ENCODE measurements around the gene SH3GL2.

Gene SH3GL2

DNA sequence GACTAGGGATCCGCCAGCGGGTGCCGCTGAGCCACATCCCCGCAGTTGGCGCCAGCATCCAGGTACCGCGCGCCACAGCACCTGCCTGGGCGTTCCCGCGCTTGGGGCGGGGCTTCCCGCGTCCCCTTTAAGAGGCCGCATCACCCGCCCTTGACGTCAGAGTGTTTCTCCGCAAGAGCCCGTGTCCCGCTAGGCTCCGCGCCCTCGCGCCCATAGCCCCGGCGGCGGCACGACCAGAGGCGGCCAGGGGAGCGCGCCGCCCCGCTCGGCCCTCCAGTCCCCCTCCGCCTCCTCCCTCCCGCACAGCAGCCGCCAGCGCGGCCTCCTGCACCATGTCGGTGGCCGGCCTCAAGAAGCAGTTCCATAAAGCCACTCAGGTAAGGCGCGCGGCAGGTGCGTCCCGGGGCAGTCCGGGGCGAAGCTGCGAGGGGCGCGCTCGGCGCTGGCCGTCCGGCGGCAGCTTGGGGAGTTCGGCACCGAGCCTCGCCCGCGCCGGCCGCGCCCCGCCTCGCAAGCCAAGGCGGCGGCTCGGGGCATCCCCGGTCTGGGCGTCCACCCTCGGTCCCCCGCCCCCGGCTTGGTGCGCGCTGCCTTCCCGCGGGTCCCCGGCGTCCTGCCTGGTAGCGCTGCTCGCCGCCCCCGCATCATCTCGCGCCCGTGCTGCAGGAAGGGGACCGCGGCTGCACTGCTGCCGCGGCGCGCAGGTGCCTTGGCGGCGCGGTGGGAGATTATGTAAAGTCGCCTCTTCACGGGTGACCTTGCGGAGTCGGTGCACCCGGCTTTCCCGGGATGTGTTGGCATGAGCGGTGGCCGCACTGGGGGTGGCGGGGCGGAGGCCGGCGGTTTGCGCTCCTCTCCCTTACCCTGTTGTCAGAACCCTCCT is at the start of gene SH3GL2:
Gene SH3GL2 (plus strand): TSS at position 156 of the 883 bp plus-strand sequence.
- DNase-seq: no peak

DNA sequence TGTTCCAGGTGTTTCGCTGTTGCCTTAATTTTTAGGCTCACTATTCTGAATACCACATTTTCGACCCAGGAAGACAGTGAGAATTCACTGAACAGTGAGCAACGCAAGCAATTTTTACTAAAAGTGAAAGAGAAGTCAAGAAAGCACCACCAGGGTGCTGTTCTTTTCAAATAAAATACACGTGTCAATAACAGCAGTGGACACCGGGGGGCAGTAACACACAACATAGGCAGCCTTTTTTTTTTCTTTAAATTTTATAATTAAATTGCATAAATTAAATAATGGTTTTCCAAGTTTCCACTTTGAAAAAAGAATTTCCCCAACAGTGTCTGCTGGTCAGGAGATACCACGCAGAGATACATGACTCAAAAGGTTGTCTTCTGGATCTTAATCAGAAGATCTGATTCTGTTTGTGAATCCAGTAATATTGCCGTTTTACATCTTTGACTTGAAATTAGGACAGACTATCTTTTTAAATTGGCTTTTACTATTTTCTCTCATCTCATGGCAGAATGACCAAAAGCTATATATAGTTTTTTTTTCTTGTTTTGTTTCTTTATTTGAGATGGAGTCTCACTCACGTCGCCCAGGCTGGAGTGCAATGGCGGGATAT is 47.1 kb upstream of the SH3GL2 start:
- DNase-seq: peak; percentile 28

DNA sequence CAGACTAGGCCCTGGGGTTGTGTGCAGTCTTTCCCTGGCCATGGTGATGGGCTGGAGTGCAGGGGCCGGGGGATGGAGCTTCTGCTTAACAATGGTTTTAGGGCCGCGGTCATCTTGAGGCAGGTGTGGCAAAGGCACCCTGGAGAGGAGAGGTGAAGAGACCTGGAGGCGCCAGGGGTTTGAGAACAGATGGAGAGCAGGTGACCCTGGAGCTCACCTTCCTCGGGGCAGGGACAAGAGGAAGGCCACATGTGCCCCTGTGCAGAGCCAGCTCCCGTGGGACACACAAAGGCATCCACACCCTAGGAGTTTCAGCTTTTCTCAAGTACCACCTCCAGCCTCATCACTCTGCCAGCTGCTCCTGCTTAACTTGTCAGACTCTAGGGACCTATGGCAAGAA is 46.4 kb upstream of the SH3GL2 start:
- no peak for DNase-seq

DNA sequence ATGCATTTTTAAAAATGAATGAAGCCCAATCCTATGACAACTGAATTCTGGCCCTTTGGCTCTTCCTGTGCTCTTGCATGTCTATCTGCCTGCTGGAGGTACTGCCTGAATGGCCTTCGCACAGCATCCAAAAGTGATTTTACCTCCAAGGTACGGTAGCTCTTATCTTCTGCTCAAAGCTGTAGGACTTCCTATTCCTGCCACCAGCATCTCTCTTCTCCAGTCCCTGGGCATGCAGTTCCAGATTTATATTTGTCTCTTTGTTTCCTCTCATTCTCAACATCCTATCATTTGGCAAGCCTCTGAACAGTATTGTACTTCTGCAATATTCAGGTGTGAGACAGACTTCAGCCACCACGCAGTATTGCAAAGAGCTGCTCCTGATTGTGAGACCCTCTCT is 43.7 kb upstream of the SH3GL2 start:
- no peak for DNase-seq

DNA sequence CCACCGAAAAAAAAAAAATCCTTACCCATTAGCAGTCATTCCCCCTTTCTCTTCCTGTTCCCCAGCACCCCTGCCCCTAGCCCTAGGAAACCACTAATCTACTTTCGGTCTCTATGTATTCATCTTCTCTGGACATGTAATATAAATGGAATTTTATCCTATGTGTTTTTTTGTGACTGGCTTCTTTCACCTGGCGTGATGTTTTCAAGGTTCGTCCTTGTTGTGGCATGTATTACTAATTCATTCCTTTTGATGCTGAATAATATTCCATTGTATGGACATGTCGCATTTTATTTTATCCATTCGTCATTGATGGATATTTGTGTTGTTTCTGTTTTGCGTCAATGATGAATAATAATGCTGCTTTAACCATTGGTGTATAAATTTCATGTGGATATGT is 42.8 kb upstream of the SH3GL2 start:
- DNase-seq: no peak

DNA sequence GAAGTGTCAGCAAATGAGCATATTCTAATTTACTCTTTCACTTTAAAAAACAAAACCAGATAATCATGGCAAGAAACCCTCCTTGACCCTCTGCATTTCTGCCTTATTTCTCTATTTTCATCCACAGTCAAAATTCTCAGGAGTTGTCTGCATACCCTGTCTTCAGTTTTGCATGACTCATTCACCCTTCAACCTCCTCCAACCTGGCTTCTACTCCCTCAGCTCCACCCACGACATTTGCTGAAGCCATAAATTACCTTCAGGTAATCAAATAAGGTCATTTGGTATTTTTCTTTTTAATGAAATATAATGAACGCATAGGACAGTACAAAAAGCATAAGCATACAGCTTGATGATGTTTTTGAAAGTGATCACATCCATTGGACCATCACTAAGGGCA is 27.8 kb upstream of the SH3GL2 start:
- DNase-seq: no peak

DNA sequence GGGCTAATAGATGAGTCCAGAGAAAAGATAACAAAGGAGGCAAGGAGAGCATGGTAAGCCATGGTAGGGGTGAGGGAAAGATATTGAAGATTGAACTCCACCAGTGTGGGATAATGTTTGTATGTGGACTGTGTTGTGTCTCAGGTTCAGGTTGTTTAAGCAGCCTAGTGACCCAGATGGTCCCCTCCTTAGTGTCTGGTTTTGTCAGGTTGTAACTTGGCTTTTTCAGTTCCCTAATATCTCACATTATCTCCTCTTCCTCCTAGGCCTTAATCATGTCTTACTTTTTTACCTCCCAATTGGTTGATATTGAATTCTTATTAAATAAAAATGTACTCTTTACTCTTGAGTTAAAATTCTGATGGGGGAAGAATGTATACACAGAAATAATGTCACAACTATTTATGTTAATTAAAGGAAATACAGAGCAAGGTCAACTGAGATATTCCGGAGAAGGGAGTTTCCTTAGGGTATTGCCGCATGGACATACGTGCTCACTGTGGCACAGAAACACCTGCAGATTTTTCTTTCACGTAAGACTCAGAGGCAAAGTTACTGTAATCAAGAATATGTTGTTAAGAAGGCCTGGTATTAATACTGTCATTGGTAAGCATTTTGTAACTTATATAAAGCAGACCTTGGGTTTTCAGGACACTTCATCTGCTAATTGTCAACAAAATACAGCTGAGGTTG is 23.4 kb upstream of the SH3GL2 start:
- DNase-seq: no peak

DNA sequence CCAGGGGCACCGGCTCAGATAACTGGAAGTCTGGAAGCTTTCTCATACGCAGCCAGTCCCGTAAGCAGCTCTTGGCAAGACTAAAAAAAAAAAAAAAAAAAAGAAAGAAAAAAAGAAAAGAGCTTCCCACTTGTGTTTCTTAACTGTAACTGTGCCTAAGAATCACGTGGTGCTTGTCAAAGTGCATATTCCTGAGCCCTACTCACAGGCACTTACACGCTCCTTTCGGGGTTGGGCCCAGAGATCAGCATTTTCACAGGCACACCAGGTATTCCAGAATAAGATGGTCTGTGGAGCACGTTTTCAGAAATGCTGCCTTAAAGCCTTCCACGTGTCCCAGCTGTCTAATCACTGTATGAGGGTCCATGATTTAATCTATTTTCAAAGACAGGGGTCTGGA is 22.6 kb upstream of the SH3GL2 start:
- no peak for DNase-seq

DNA sequence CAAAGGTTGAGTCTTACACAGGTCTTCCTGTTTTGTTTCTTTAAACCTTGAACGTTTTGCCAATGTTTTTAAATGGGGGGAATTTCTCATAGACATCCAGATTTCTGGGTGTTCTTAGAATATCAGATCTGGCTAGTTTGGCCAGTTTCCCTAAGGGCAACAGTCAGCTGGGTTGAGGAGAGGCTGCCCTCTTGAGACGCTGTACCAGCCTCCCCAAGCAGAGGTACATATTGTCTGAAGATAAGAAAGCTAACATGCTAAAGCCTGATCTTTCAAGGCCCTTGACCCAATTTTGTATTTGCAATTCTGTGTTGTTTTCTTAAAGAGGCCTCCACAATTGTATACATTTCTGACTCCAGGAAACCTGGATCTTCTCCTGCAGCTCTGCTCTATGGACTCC is 21.9 kb upstream of the SH3GL2 start:
- no peak for DNase-seq

DNA sequence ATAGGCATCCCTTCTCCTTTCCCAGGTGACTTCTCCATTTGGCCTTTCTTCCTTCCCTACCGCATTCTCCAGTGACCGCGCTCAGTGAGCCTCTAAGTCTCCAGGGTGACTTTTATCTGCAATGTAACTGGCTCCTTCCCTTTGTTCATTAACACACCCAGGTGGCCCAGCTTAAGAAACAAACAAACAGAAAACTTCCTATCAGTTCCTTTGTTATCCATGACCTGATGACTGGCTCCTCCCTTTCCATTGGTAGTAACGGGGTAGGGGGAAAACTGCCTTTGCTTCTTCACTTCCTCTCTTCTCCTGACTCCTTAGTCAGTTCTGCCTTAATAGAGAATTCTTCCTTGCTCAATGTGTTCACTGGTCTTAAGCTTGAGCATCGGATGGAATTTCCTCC is 7.0 kb upstream of the SH3GL2 start:
- DNase-seq: no peak

DNA sequence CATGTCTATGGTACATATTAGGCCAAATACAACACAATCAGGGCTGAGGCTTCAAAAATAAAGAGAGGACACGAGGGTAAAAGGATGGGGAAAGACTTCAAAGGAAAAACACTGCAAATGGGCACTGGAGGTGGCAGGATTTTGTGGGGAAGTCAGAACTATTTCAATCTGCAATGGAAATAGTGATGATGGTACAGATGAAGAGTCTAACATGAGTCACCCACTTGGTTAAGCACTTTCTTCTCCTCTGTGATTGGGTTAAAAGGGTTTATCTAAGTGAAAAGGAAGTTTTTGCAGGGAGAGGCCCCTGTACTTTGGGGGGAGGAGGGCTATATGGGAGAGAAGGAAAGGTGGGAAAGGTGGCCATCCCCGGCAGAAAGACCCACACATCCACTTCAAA is 4.5 kb upstream of the SH3GL2 start:
- DNase-seq: no peak

DNA sequence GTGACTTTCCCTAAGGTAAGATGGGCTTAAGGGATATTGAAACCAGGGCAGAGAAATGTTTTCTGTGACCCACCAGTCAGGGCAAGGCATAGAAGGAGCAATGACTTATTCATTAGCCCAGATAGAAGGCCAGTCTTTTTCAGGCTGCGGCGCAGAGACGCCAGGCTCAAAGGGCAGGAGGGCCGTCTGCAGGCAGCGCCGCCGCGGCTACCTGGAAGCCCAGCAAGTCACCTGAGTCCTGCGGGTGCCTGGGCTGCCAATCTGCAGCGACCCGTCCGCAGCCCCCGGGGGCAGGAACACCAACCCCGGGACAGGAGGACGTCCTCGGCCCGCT is 322 bp upstream of the SH3GL2 start:
- no peak for DNase-seq

DNA sequence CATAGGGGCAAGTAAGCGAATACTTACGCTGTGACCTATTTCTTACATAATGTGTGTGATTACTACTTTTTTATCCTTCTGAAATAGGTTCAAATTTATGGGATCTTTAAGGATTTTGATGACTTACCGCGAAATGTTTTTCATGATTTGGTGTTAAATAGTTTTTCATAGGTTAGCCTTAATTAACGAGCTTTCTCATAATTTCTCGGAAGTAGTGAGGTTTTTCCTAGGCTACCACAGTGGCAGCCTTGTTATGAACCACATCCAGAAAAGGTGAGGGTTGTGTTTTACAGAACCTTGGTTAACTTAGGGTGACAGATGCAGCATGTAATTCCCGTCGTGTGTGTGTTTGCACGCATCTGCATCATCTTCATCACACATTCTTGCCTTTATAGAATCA is 1.3 kb downstream of the SH3GL2 start:
- DNase-seq: no peak

DNA sequence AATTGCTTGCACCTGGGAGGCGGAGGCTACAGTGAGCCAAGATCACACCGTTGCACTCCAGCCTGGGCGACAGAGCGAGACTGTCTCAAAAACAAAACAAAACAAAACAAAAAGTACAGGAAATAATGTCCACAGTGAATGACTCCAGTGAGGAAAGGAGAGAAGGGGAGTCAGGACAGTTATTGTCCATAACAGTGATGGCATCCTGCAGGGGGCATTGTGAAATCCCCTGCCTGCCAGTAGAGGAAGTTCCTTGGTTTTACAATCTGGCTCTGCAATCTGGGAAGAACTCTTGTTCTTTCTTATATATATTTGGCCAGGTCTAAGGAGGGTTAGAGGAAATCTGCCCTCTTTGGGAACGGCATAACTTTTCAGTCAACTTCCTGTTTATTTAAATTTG is 8.2 kb downstream of the SH3GL2 start:
- no peak for DNase-seq

DNA sequence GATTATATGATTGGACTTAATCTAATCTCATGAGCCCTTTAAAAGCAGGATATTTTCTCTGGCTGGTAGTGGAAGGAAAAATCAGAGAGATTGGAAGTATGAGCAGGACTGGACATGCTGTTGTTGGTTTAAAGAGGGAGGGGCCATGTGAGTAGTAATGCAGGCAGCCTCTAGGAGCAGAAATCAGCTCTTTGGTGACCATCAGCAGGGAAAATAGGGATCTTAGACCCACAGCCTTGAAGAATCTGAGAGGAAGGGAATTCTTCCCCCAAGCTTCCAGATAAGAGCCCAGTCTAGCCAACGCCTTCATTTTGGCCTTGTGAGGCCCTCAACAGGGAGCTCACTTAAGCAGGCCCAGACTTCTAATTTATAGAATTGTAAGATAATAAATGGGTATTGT is 9.5 kb downstream of the SH3GL2 start:
- DNase-seq: no peak

DNA sequence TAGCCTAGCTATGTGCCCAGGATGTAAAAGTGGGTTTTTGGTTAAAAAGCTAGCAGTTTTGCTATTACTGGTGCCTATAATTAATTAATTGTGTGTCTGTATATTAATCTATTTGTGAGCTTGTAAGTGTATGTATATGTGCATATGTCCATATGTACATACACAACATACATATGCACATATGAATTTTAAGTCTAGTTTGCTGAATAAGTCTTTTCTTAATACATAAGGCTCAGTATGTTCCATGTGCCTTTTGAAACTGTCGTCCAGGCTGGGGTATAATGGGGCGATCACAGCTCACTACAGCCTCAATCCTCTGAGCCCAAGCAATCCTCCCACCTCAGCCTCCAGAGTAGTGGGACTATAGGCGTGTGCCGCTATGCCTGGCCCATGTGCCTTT is 10.1 kb downstream of the SH3GL2 start:
- no peak for DNase-seq

DNA sequence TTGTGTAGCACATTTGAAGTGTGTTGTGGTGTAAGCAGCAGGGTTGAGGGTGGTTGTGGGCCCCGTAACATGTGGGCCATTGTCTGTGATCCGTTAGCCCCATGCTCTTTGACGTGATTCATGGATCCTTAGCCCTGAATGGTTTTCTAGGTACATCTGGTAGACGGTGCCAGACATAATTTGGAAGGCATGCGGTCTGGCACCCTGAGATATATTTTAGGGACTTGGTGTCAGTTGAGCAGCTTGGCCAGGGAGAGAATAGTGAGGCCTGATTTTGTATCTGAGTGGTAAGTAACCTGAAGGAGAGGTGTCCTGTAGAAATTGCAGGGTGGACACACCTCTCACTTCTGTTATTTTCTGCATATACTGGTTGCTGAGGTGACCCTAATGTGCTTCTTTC is 10.9 kb downstream of the SH3GL2 start:
- no peak for DNase-seq

DNA sequence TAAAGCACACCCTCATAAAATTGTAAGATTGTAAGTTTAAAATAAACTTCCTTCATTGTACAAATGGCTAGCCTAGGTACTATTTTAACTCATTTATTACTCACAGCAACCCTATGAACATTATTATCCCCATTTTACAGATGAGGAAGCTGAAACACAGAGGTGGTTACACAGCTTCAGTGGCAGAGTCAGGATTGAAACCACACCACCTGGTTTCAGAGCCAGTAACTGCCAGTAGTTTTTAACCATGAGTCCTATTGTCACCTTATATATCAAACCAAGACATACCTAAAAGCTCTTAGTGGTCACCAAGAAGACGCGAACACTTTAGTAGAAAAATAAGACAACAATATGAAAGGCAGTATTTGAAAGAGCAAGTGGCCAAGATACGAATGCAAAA is 16.1 kb downstream of the SH3GL2 start:
- DNase-seq: no peak

DNA sequence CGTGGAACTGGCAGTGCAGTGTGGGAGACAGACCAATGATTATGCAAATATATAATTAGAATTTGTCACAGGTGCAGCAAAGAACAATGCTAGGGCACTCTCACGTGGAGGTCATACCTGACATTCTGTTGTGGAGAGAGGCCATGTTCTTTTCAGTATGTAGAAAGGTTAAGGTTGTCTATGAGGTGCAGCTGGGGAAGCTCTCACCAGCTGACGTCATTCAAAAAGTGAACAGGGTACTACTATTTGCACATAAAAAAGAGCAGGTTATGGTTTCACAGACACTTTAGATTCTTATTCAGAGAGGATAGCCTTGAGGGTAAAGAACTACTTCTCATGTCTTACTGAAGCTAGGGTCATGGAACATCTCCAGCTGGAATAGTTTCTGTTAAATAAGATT is 19.1 kb downstream of the SH3GL2 start:
- no peak for DNase-seq

DNA sequence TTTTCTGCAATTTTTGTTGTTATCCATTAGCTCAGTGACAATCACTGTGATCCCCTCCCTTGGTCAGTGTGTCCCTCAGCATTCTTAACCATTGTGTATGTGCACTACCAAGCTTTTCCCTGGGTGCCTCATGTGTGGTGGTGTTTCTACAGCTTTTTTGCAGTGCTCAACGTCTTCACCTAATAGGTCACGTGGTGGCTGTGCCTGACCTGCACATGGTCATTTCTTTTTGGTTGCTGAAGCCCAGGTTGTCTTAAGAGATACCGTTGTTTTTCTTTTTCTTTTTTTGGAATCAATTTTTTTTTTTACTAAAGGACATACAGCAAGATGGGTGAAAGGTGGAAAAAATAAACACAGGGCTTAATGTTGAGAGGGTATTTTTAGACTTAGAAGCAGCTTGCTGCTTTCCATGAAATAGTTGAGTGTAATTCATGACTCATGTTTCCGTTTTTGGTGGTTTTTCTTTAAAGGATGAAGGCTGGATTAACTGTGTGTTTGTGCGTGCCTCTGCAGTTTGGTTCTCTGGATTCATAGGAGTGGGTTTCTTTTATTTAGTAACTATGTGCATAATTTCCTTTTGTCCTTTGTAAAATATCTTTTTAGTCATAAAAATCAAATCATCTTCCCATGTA is 22.2 kb downstream of the SH3GL2 start:
- no peak for DNase-seq

DNA sequence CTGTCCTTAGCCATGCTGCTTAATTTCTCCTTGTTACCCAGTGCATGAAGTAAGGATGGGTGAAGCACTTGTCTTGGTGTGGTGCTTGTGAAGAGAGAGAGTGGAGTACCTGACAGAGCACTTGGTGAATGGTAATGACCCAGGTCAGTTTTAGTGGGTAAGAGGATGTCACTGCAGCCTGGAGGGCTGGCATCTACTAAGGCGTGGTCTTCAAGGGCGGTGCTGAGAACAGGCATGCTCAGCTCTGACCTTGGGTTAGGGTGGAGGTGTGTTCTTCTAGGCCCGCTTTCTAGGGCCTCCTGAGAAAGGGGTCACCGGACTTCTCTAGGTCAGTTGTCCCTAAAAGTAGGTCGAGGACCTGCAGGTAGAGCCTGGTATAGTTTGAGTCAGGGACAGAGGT is 25.7 kb downstream of the SH3GL2 start:
- DNase-seq: no peak

DNA sequence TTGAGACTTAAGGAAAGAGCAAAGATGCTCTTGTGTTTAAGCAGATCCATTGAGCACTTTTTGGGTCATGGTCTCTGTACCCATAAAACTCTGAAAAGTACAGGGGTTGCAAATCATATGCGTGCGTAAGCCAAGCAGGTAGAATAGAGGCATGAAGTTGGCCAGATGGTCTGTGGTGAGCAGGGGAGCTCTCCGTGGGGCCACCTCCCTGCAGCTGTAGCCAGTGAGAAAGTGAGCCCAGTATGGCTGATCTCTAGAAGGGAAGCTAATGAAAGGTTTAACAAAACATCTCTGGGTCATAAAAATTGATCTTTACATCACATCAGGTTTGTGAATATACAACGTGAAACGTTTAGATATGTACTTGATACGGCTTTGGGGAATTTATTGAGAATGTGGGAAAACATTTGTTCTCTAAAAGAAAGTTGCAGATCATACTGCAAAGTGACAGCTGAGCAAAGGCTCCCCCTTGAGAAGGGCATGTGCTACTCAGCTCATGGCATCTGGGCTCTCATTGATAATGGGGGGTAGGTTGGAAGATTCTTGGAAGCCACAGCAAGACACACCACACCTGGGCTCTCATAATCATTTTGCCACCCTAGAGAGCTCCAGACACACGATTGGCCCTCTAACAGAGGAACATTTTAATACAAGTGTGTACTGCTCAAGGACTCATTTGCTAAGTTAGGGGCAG is 30.6 kb downstream of the SH3GL2 start:
- no peak for DNase-seq

DNA sequence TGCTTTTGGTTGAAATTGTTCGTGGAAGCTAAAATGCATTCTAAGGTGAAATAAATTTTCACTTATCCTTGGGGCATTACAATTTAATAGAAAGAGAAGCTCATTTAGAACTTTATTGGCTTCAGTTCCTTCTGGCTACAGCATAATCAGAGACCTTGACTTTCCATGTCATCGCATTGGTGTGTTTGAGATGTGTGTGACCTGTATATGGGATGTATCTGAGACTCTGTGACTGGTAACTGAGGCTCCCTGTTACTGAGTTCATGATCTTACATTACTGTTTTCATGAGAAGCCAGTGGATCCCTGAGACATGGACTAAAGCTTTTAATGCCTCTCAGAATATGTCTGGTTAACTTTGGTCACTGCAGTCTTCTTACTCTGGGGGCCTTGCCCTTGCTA is 32.5 kb downstream of the SH3GL2 start:
- DNase-seq: no peak

Data from NCI-H1694 treated with DMSO at 0.1 percent for 48 hours (cell line).